ENCODE data around the gene RAD51B.
"Not testable (repeated sequence)": the region's sequence is repeated elsewhere in the genome, so short reads cannot be mapped to it uniquely, and the experiment has no call there.

The RAD51B gene

GRCh38 chr14:67987606-67988005 lies 168.0 kb downstream of the RAD51B start:
- Histone ChIP-seq H3K27ac (ENCODE audit: extremely low read depth, low read depth, low read length) (no peak overlapping the region), H3K4me1 (ENCODE audit: control insufficient read depth, insufficient read depth, low read length) (no peaks in the 10 kb centered on the region), H3K9me3 (ENCODE audit: control insufficient read depth, insufficient read depth, low read depth, low read length) (no peaks in the 10 kb centered on the region), H3K4me3 (ENCODE audit: low read depth, low read length) (no peak overlapping the region), H3K36me3 (ENCODE audit: control insufficient read depth in 2 of 2, insufficient read depth in 1 of 2, low read length in 2 of 2) (no peaks in the 10 kb centered on the region; a peak in 1 of 3 replicates)
- no peak for TF ChIP-seq ZNF23 (tag by site-specific recombination; IDR thresholded peaks at IDR 0.05; ENCODE audit: borderline replicate concordance)
- TF ChIP-seq ZNF558 (tag by site-specific recombination; IDR thresholded peaks at IDR 0.05) = no peak
- no peak for TF ChIP-seq BCL11B (tag by site-specific recombination; IDR thresholded peaks at IDR 0.05; ENCODE audit: low read depth)
- TF ChIP-seq HOXA7 (CRISPR knock-in tag; IDR thresholded peaks at IDR 0.05; ENCODE audit: borderline replicate concordance) = no peak
- TF ChIP-seq ZNF645 (tag by site-specific recombination; IDR thresholded peaks at IDR 0.05) = no peak
- TF ChIP-seq ZNF660 (tag by site-specific recombination; IDR thresholded peaks at IDR 0.05) = no peak
- TF ChIP-seq ZNF704 (tag by site-specific recombination; IDR thresholded peaks at IDR 0.05) = no peak
- TF ChIP-seq ZBTB48 (tag by site-specific recombination; IDR thresholded peaks at IDR 0.05) = no peak
- TF ChIP-seq ZNF19 (tag by site-specific recombination; IDR thresholded peaks at IDR 0.05; ENCODE audit: low read depth) = no peak
- TF ChIP-seq ZNF707 (tag by site-specific recombination; IDR thresholded peaks at IDR 0.05) = no peak
- no peak for TF ChIP-seq ZNF670 (tag by site-specific recombination; IDR thresholded peaks at IDR 0.05; ENCODE audit: low read depth)
- no peak for TF ChIP-seq BCL6B (tag by site-specific recombination; IDR thresholded peaks at IDR 0.05)
- POLR2A ChIA-PET = no interaction called here
- CTCF ChIA-PET = no interaction called here

- H3K9me3 ChIP-seq (ENCODE audit: control insufficient read depth, insufficient read depth, low read depth, low read length); POLR2A ChIA-PET; H3K4me1 ChIP-seq (ENCODE audit: control insufficient read depth, insufficient read depth, low read length); H3K27ac ChIP-seq (ENCODE audit: extremely low read depth, low read depth, low read length); H3K4me3 ChIP-seq (ENCODE audit: low read depth, low read length); H3K36me3 ChIP-seq (ENCODE audit: control insufficient read depth in 2 of 2, insufficient read depth in 1 of 2, low read length in 2 of 2); CTCF ChIA-PET: not testable (repeated sequence)
These were observed 168.6 kb downstream of the RAD51B start for GRCh38 chr14:67988210-67988609.

DNA sequence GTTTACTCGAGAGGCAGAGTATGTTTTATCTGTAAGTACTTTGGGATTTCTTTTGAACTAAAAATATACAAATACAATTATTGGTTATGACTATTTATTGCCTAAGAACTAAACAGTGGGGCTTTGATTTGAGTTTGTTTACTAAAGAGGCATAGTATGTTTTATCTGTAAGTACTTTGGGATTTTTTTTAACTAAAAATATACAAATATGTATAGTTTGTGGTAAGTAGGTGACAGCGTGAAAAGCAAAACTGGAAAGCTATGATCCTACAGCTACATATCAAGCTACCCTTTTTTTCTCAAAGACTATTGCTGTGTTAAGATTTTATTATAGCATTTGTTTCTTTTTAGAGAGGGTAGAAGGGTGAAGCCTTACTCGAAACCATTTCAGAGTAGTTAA lies 171.0 kb downstream of the RAD51B start:
- Histone ChIP-seq H3K4me1 (ENCODE audit: control insufficient read depth, insufficient read depth, low read length) (no peaks in the 10 kb centered on the region), H3K4me3 (ENCODE audit: low read depth, low read length) (no peak overlapping the region), H3K27ac (ENCODE audit: extremely low read depth, low read depth, low read length) (no peak overlapping the region), H3K36me3 (ENCODE audit: control insufficient read depth in 2 of 2, insufficient read depth in 1 of 2, low read length in 2 of 2) (no peaks in the 10 kb centered on the region; a peak in 1 of 3 replicates), H3K9me3 (ENCODE audit: control insufficient read depth, insufficient read depth, low read depth, low read length) (no peaks in the 10 kb centered on the region)
- POLR2A ChIA-PET = no interaction called here
- CTCF ChIA-PET = no interaction called here
- TF ChIP-seq GLIS2 (tag by site-specific recombination; IDR thresholded peaks at IDR 0.05) = no peak
- TF ChIP-seq ZNF624 (tag by site-specific recombination; IDR thresholded peaks at IDR 0.05) = no peak
- TF ChIP-seq ZNF112 (tag by site-specific recombination; IDR thresholded peaks at IDR 0.05) = no peak
- TF ChIP-seq ZNF830 (tag by site-specific recombination; IDR thresholded peaks at IDR 0.05; ENCODE audit: low read depth) = no peak
- TF ChIP-seq ZNF473 (tag by site-specific recombination; IDR thresholded peaks at IDR 0.05) = no peak
- TF ChIP-seq, protein P1, sequence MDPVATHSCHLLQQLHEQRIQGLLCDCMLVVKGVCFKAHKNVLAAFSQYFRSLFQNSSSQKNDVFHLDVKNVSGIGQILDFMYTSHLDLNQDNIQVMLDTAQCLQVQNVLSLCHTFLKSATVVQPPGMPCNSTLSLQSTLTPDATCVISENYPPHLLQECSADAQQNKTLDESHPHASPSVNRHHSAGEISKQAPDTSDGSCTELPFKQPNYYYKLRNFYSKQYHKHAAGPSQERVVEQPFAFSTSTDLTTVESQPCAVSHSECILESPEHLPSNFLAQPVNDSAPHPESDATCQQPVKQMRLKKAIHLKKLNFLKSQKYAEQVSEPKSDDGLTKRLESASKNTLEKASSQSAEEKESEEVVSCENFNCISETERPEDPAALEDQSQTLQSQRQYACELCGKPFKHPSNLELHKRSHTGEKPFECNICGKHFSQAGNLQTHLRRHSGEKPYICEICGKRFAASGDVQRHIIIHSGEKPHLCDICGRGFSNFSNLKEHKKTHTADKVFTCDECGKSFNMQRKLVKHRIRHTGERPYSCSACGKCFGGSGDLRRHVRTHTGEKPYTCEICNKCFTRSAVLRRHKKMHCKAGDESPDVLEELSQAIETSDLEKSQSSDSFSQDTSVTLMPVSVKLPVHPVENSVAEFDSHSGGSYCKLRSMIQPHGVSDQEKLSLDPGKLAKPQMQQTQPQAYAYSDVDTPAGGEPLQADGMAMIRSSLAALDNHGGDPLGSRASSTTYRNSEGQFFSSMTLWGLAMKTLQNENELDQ (tag by site-specific recombination; IDR thresholded peaks at IDR 0.05; ENCODE audit: low read depth) = no peak
- TF ChIP-seq REST (tag by site-specific recombination; IDR thresholded peaks at IDR 0.05) = no peak
- TF ChIP-seq, protein P2, sequence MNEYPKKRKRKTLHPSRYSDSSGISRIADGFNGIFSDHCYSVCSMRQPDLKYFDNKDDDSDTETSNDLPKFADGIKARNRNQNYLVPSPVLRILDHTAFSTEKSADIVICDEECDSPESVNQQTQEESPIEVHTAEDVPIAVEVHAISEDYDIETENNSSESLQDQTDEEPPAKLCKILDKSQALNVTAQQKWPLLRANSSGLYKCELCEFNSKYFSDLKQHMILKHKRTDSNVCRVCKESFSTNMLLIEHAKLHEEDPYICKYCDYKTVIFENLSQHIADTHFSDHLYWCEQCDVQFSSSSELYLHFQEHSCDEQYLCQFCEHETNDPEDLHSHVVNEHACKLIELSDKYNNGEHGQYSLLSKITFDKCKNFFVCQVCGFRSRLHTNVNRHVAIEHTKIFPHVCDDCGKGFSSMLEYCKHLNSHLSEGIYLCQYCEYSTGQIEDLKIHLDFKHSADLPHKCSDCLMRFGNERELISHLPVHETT (tag by site-specific recombination; IDR thresholded peaks at IDR 0.05) = no peak
- TF ChIP-seq EGR2 (tag by site-specific recombination; IDR thresholded peaks at IDR 0.05; ENCODE audit: low read depth) = no peak
- no peak for TF ChIP-seq ZNF549 (tag by site-specific recombination; IDR thresholded peaks at IDR 0.05)

All from HEK293 (cell line).